Tibial nerve (tissue), 3 donors: Measurements from ENCODE around the gene FRAS1.

ENCODE experiments used
- POLR2A ChIP-seq, 2 donors: fragments of 450-650 bp; IDR thresholded peaks; one replicate each; pipeline ENCODE4 v1.6.1; 2017; ENCODE audit warnings: antibody characterized with exemption in 2 of 2, mild to moderate bottlenecking in 2 of 2, moderate library complexity in 2 of 2
- TF ChIP-seq, protein P1 (sequence below), 5 experiments: fragments of 200-600 bp in 3 of 5; fragments of 450-650 bp in 2 of 5; sonication (generic) in 3 of 5; IDR thresholded peaks; one replicate each; pipeline ENCODE4 v1.5.1; 2016 to 2019; ENCODE audit warnings: antibody characterized with exemption in 5 of 5, mild to moderate bottlenecking in 3 of 5, moderate library complexity in 2 of 5

DNA sequence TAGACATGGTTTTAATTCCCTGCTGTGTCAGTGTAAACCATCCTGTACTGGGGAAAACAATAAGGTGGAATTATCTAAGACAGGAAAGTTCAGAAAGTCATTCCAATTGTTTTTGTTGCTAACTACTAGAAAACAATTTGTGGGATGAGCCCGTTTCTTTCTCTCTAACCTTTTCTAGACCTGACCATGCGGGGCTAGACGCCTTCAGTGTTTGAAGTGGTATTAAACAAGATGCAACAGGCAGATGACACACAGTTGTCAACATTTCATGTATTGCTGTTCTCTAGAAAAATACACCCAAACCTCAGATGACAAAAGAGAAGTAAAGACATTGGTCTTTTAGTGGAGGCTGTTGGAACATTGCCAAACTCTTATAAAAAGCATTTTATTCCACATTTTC, 105.7 kb downstream of the FRAS1 start:
- TF ChIP-seq, protein P1, sequence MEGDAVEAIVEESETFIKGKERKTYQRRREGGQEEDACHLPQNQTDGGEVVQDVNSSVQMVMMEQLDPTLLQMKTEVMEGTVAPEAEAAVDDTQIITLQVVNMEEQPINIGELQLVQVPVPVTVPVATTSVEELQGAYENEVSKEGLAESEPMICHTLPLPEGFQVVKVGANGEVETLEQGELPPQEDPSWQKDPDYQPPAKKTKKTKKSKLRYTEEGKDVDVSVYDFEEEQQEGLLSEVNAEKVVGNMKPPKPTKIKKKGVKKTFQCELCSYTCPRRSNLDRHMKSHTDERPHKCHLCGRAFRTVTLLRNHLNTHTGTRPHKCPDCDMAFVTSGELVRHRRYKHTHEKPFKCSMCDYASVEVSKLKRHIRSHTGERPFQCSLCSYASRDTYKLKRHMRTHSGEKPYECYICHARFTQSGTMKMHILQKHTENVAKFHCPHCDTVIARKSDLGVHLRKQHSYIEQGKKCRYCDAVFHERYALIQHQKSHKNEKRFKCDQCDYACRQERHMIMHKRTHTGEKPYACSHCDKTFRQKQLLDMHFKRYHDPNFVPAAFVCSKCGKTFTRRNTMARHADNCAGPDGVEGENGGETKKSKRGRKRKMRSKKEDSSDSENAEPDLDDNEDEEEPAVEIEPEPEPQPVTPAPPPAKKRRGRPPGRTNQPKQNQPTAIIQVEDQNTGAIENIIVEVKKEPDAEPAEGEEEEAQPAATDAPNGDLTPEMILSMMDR (IDR thresholded peaks at IDR 0.05) = no peak
- TF ChIP-seq POLR2A (IDR thresholded peaks at IDR 0.05) = no peak
